ENCODE results near the gene NEAT1.

NEAT1 gene

DNA sequence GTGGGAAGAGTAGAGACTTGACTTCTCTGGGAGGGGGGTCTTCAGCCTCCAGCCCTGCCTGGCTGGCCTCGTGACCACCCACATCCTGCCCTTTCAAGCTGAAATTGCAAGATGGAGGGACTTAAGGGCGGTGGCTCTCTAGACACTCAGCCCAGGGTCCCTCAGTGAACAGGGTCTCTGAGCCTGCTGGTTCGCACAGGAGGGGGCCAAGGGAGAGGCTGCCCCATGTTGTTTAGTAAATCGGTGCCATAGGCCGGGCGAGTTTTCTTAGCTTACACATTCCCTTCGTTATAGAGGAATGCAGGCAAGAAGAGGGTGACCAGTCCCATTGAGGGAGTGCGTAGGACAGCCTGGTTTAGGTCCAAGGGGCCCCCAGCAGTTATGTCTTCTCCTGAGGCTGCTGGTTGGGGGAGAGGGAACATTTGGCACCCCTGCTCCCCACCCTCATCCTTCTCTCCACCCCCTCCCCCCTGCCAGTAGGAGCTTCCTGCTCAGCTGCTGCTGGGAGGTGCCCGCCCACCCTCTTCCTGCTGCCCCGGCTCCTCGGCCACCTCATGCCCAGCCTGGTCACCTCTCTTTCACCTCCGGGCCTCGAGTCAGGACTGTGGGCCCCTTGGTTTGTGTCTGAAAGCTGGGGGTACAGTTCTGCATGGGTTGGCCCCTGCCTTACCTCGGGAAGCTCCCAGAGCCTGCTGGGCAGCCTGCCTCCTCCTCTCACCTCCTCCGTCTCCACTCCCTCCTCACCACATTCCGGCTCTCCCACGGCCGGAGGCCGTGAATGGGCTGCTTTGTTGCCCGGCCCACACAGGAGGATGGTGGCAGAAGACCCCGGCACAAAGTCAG is 32.3 kb upstream of the NEAT1 start:
- no peak overlapping the region for H3K4me3 ChIP-seq (ENCODE audit: control insufficient read depth, low read depth, low read length)
- TF ChIP-seq, protein P1, sequence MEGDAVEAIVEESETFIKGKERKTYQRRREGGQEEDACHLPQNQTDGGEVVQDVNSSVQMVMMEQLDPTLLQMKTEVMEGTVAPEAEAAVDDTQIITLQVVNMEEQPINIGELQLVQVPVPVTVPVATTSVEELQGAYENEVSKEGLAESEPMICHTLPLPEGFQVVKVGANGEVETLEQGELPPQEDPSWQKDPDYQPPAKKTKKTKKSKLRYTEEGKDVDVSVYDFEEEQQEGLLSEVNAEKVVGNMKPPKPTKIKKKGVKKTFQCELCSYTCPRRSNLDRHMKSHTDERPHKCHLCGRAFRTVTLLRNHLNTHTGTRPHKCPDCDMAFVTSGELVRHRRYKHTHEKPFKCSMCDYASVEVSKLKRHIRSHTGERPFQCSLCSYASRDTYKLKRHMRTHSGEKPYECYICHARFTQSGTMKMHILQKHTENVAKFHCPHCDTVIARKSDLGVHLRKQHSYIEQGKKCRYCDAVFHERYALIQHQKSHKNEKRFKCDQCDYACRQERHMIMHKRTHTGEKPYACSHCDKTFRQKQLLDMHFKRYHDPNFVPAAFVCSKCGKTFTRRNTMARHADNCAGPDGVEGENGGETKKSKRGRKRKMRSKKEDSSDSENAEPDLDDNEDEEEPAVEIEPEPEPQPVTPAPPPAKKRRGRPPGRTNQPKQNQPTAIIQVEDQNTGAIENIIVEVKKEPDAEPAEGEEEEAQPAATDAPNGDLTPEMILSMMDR (conservative IDR thresholded peaks at IDR 0.05; ENCODE audit: control insufficient read depth, insufficient read depth, low read depth, low read length): no peak
- DNase-seq (ENCODE audit: low read depth): no peak

- H3K4me3 ChIP-seq (ENCODE audit: control insufficient read depth, low read depth, low read length): no peak overlapping the region
- peak; percentile 33 for DNase-seq (ENCODE audit: low read depth)
- TF ChIP-seq, protein P1 (conservative IDR thresholded peaks at IDR 0.05; ENCODE audit: control insufficient read depth, insufficient read depth, low read depth, low read length): no peak
These were observed 31.6 kb upstream of the NEAT1 start for GRCh38 chr11:65390996-65391395.

- H3K4me3 ChIP-seq (ENCODE audit: control insufficient read depth, low read depth, low read length): no peak overlapping the region
- TF ChIP-seq, protein P1 (conservative IDR thresholded peaks at IDR 0.05; ENCODE audit: control insufficient read depth, insufficient read depth, low read depth, low read length): no peak
- DNase-seq (ENCODE audit: low read depth): no peak
These were observed 30.3 kb upstream of the NEAT1 start for GRCh38 chr11:65392186-65392829.

- no peak for DNase-seq (ENCODE audit: low read depth)
- TF ChIP-seq, protein P1 (conservative IDR thresholded peaks at IDR 0.05; ENCODE audit: control insufficient read depth, insufficient read depth, low read depth, low read length): no peak
- no peak overlapping the region for H3K4me3 ChIP-seq (ENCODE audit: control insufficient read depth, low read depth, low read length)
These were observed 29.7 kb upstream of the NEAT1 start for GRCh38 chr11:65392899-65393298.

DNA sequence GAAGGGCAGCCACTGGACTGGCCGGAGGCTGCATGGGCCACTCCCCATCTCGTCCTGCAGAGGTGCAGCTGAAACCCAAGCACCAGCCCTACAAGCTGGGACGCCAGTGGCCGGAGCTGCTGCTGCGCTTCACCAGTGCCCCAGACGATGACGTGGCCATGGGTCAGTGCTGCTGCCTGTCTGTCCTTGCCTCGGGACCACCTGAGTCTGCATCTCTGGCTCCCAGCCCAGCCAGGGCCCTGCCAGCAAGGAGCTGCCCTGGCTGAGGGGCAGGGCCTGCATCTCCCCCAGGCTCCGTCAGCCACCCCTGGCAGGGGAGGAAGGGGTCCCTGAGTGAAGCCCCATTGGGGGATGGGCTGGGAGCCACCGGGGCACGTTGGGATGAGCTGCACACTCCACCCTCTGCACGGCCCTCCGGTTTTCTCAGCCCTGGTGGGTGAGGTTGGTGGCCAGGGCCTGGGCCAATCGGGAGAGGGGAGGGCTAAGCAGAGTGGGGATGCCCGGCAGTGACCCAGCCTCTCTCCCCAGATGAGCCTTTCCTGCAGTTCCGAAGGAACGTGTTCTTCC is 29.0 kb upstream of the NEAT1 start:
- TF ChIP-seq, protein P1 (conservative IDR thresholded peaks at IDR 0.05; ENCODE audit: control insufficient read depth, insufficient read depth, low read depth, low read length): no peak
- H3K4me3 ChIP-seq (ENCODE audit: control insufficient read depth, low read depth, low read length): no peak overlapping the region
- DNase-seq (ENCODE audit: low read depth): no peak

- TF ChIP-seq, protein P1 (conservative IDR thresholded peaks at IDR 0.05; ENCODE audit: control insufficient read depth, insufficient read depth, low read depth, low read length): no peak
- DNase-seq (ENCODE audit: low read depth): no peak
- no peak overlapping the region for H3K4me3 ChIP-seq (ENCODE audit: control insufficient read depth, low read depth, low read length)
These were observed 28.5 kb upstream of the NEAT1 start for GRCh38 chr11:65394125-65394536.

Measured in fibroblast of mammary gland (primary cell).